ENCODE results near the gene ADGRF3.

The ADGRF3 gene

DNA sequence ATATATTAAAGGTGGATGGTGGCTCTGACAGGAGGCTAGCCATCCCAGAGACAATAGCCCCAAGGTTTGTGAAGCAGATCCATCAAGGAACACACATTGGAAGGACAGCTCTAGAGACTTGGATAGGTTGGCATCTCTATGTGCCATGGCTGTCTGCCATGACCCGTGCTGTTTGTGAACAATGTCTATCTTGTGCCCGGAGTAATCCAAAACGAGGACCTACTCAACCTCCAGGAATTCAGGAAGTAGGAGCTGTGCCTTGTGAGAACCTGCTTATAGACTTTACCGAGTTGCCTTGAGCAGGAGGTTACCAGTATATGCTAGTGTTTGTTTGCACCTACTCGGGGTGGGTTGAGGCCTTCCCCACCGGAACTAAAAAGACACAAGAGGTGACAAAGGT lies 43.7 kb downstream of the ADGRF3 start:
- TF ChIP-seq, protein P1, sequence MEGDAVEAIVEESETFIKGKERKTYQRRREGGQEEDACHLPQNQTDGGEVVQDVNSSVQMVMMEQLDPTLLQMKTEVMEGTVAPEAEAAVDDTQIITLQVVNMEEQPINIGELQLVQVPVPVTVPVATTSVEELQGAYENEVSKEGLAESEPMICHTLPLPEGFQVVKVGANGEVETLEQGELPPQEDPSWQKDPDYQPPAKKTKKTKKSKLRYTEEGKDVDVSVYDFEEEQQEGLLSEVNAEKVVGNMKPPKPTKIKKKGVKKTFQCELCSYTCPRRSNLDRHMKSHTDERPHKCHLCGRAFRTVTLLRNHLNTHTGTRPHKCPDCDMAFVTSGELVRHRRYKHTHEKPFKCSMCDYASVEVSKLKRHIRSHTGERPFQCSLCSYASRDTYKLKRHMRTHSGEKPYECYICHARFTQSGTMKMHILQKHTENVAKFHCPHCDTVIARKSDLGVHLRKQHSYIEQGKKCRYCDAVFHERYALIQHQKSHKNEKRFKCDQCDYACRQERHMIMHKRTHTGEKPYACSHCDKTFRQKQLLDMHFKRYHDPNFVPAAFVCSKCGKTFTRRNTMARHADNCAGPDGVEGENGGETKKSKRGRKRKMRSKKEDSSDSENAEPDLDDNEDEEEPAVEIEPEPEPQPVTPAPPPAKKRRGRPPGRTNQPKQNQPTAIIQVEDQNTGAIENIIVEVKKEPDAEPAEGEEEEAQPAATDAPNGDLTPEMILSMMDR (IDR thresholded peaks at IDR 0.05; ENCODE audit: insufficient read depth, low read depth, low read length, missing control alignments), result no peak
- no peak for DNase-seq (ENCODE audit: low read depth)
- H3K4me3 ChIP-seq (ENCODE audit: low read depth, low read length), result no peak overlapping the region

DNA sequence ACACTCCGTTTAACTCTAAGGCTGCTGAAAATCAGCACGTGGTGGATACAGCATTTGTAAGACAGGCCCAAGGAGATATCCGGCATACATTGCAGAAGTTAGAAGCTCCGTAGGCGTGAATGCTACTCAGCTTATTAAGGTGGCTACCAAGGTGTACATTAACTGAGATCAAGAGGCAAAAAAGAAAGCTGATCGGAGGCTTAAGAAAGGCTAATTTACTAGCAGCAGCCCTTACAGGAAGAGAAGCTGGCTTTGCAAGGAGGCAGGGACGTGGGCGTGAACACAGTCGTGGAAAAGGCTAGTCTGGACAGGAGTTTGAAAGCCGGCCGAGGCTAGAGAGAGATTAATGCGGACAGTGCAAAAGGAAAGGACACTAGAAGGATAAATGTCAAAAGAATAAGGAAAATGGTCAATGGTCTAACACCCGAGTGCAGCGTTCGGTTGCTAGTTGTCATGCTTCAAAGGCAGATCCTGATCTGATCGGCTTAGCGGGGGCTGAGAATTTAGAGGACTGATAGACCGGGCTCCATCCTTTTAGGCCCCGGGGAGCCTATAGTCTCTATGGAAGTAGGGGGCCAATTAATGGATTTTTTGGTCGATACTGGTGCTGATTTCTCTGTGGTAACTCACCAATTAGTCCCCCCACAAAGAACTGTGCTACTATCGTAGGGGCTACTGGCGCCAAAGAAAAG lies 46.2 kb downstream of the ADGRF3 start:
- no peak for DNase-seq (ENCODE audit: low read depth)
- H3K4me3 ChIP-seq (ENCODE audit: low read depth, low read length), result no peak overlapping the region
- TF ChIP-seq, protein P1 (IDR thresholded peaks at IDR 0.05; ENCODE audit: insufficient read depth, low read depth, low read length, missing control alignments), result no peak

DNA sequence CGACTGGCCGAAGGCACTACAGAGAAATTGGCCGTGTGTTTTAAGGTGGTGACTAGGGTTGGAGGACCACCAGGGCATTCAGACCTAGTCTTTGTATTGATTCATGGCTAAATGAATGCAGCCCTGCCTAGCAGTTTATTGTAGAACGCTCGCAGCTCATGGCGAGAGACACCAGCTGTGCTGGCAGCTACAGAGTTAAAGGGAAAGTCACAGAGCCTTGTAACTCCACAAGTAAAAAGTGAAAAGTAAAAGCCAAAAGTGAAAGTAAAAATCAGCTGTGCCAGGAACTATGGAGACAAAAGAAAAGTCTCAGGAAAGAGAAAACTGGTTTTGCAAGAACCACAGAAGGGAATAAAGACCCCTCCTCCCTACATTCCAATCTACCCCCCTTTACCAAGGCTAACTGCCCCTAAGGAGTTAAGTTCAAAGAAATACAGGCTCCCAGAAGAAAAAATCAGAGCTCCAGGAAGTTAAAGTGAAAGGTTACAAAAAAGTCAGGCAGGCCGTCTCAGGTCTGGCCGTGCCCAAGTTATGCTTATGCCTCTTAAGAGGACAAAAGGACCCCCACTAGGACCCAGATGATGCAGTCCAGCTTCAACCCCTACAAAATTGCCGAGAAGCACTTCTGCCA lies 47.0 kb downstream of the ADGRF3 start:
- H3K4me3 ChIP-seq (ENCODE audit: low read depth, low read length), result peak overlapping the region; percentile 49
- peak; percentile 22 for DNase-seq (ENCODE audit: low read depth)
- TF ChIP-seq, protein P1 (IDR thresholded peaks at IDR 0.05; ENCODE audit: insufficient read depth, low read depth, low read length, missing control alignments), result no peak

DNA sequence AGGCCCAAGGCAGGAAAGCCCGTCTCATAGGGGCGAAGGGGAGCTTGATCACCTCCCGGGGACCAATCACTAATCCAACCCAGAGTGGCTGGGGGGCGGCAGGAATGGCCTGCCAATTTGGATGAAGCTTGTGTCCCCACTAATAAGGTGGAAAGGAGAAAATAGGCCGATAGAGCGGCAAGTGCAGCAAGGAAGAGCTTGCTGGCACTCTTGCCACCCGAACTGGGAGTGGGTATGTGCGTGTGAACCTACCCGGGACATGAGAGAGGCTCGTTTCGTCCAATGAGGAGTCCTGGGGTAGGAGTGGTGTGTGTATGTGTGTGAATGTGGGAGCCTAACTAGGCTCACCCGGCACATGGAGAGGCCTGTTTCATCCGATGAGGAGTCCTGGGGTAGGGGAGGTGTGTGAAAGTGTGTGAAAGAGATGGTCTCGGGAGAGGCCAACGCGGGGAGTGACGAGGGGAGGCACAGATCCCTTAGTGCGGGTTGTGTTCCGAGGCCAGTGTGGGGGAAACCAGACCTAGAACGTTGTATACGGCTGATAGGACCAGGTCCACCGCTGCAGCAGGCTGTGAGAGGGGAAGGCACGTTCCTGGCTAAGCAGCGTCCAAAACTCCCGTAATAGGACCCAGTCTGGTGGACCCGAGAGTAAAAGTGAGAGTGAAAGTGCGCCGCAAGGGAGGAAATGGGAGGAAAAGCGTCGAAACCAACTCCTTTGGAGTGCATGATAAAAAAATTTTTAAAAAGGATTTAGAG lies 47.8 kb downstream of the ADGRF3 start:
- TF ChIP-seq, protein P1 (IDR thresholded peaks at IDR 0.05; ENCODE audit: insufficient read depth, low read depth, low read length, missing control alignments), result no peak
- DNase-seq (ENCODE audit: low read depth), result peak; percentile 42
- peak overlapping the region; percentile 49 for H3K4me3 ChIP-seq (ENCODE audit: low read depth, low read length)

DNA sequence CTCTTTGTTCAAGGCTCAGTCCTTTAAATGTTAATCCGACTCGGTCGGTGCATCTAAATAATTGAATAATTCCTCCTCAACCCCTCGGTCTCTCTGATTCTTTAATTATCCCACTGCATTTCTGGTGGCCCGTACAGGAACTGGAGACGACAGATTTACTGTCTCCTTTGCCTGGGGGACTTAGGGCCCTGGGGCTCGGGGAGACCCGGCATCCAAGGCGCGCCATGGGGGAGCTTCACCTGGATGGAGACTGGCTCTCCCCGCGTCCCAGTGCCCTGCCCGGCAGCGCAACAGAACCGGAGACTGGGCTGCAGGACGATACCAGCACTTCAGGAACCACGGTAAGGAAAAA lies 48.3 kb downstream of the ADGRF3 start:
- TF ChIP-seq, protein P1 (IDR thresholded peaks at IDR 0.05; ENCODE audit: insufficient read depth, low read depth, low read length, missing control alignments), result no peak
- H3K4me3 ChIP-seq (ENCODE audit: low read depth, low read length), result no peak overlapping the region
- no peak for DNase-seq (ENCODE audit: low read depth)

DNA sequence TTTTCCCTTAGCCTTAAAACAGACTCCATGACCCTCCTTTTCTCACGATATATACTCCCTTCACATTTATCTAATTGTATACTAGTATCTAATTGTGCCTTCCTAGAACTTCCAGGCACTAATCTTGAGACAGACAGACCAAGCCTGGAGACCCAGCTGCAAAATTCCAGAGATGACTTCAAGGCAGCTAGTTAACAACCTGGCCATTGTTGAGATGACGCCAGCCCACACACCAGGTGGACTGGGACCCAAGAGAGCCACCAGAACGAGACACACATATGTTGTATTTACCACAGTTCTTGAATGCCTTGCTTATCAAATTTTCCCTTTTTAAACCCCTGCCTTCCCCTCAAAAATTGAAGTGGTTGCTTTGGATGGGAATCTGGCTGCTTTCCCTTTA lies 49.5 kb downstream of the ADGRF3 start:
- TF ChIP-seq, protein P1 (IDR thresholded peaks at IDR 0.05; ENCODE audit: insufficient read depth, low read depth, low read length, missing control alignments), result no peak
- H3K4me3 ChIP-seq (ENCODE audit: low read depth, low read length), result no peak overlapping the region
- no peak for DNase-seq (ENCODE audit: low read depth)

All from GM12865 (cell line).